Choroid plexus epithelial cell (primary cell): ENCODE data around the gene MYO10.
A peak's percentile ranks its signal among the peaks of the same experiment; 100 is the strongest.

Source experiments
- DNase-seq: peaks from one replicate; pipeline ENCODE4 v3.0.0-alpha.2; 2010; ENCODE audit warnings: low read depth
- H3K4me3 ChIP-seq: 2 replicates; pipeline ENCODE4 v1.5.1; 2011; ENCODE audit warnings: low read depth, mild to moderate bottlenecking, control low read depth, low read length, moderate library complexity
- CTCF ChIP-seq: conservative IDR thresholded peaks from 2 replicates; pipeline ENCODE4 v1.5.1; 2011; ENCODE audit warnings: low read depth, mild to moderate bottlenecking, control low read depth, inconsistent platforms, low read length, moderate library complexity

MYO10 gene

GRCh38 chr5:16961131-16961530 lies 25.0 kb upstream of the MYO10 start:
- no peak overlapping the region for H3K4me3 ChIP-seq
- TF ChIP-seq CTCF, result no peak

GRCh38 chr5:16957304-16958196 lies 21.5 kb upstream of the MYO10 start:
- no peak for TF ChIP-seq CTCF
- DNase-seq, result peak; percentile 86
- H3K4me3 ChIP-seq, result no peak overlapping the region

More at GRCh38 chr5:16961131-16961530, 25.0 kb upstream of the MYO10 start:
- DNase-seq, result no peak

GRCh38 chr5:16953729-16954128 lies 17.6 kb upstream of the MYO10 start:
- TF ChIP-seq CTCF, result no peak
- H3K4me3 ChIP-seq, result no peak overlapping the region
- no peak for DNase-seq

GRCh38 chr5:16952968-16953671 lies 17.0 kb upstream of the MYO10 start:
- TF ChIP-seq CTCF, result no peak
- DNase-seq, result no peak
- no peak overlapping the region for H3K4me3 ChIP-seq

GRCh38 chr5:16946725-16947124 lies 10.6 kb upstream of the MYO10 start:
- DNase-seq, result no peak
- TF ChIP-seq CTCF, result no peak
- H3K4me3 ChIP-seq, result no peak overlapping the region

- H3K4me3 ChIP-seq, result no peak overlapping the region
- no peak for TF ChIP-seq CTCF
- no peak for DNase-seq
Observed at GRCh38 chr5:16944816-16945562, 8.9 kb upstream of the MYO10 start.
